CD4-positive, alpha-beta T cell treated with Interleukin-2 at 100 ng/mL for 4 hours (primary cell): ENCODE data around the gene ADARB2.

ENCODE experiments used
- DNase-seq: peaks from one replicate; pipeline ENCODE4 v3.0.0-alpha.2; 2020; ENCODE audit warnings: low spot score

The ADARB2 gene

DNA sequence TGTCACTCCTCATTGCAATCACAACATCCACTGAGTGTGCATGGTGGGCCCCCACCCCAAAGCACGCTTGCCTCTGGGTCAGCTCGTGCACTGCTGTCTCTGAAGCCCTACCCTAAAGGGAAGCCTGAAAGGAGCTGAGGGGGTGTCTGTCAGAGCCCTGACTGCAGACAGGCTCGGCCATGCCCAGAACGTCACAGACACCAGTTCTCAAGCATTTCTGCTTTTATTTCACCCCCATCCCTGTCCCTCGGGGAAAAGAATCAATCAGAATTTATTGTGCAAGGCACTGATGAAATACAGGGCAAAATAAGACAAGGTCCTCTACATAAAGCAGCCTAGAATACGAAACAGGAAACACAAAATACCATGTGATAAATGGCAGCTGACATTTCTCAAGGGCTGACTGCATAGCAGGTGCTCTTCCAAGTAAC lies 449.3 kb downstream of the ADARB2 start:
- no peak for DNase-seq

DNA sequence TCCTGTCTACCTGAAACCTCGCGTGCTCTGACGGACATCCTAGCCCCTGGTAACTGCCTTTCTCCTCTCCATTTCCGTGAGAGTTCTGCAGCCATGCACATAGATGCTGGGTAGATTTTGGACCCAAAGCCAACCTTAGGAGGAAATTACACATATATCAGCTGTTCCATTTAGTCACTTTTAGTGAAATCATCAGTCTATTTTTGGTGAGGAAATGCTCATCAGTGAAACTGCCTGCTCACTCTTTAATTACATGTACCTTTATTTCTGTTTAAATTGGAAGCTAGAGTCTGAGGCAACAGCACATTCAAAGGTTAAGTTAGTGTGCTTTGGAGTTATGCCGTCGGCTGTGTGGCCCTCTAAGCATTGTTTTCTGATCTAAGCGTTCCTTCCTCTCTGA lies 449.8 kb downstream of the ADARB2 start:
- DNase-seq: no peak

DNA sequence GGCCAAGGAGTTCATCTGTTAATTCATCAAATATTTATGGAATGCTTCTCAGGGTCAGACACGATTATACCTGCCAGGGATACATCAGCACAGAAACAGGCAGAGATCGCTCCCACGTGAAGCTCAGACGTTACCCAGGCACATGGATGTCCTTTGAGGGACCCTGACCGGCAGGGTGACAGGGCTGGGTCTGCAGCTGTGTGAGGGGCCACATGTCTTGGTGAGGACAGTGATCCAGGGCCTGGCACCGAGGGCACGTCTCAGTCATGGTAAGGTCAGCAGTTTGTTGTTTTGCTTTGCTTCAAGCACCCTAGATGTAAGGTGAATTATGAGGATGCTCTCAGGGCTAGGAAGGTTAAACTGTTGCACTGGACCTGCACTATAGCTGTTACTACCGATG lies 453.2 kb downstream of the ADARB2 start:
- DNase-seq: no peak

DNA sequence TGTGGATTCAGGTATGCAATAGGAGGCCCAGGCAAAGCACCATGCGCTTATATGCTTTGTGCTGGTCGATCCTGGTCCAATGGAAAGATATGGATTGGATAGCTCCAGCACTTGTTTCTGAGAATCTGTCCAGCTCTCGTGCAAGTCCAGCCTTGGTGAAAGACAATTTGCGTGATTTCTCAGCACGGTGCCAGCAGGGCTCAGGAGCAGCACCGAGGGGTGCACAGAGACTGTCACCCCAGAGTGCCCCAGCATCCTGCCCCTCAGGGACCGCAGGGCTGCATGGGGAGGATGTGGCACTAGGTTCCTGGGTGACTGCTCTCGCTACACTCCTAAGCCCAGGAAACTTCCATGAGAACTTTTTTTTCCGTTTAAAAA lies 455.9 kb downstream of the ADARB2 start:
- DNase-seq: no peak

DNA sequence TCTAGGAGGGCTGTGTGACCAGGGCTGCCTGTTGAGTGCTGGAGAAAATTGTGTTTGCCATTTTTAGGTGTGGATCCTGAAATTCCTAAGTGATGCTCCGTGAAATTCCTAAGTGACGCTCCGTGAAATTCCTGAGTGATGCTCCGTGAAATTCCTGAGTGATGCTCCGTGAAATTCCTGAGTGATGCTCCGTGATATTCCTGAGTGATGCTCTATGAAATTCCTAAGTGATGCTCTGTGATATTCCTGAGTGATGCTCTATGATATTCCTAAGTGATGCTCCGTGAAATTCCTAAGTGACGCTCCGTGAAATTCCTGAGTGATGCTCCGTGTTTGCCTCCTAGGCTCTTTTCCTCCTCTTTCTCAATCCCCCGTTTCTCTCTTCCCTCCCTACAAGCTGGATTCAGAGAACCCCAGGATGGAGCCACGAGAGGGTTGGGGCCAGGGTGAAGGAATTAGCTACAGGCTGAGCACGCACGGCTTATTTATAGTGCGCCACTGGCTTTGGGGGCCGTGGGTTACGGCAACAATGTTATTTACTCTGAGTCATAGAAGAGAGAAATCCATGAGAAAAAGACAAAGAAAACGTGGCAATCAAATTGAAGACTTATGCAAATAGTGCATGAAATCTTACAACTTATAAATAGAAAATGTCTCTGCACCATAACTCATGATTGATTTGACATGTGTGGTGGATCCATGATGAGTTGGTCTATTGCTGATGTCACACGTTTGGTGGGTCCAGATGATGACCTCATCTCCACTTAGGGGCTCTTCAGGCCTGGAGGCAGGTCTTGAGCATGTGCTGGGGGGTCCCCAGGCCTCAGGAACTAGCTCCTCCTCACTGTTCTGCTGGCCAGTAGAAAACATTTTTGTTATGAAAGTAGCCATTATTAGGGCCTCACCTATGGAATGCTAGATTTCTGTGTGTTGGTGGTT lies 456.6 kb downstream of the ADARB2 start:
- DNase-seq: no peak

DNA sequence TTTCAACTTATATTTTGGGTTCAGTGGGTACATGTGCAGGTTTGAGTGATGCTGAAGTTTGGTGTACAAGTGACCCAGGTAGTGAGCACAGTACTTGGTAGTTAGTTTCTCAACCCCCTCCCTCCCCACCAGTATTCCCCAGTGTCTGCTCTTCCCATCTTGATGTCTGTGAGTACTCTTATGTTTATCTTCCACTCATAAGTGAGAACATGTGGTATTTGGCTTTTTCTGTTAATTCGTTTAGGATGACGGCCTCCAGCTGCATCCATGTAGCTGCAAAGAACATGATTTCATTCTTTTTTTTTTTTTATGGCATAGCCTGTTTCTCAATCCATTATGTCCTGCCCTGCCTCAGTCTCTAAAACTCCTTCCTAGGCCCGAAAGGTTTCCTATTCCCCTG lies 459.0 kb downstream of the ADARB2 start:
- no peak for DNase-seq

DNA sequence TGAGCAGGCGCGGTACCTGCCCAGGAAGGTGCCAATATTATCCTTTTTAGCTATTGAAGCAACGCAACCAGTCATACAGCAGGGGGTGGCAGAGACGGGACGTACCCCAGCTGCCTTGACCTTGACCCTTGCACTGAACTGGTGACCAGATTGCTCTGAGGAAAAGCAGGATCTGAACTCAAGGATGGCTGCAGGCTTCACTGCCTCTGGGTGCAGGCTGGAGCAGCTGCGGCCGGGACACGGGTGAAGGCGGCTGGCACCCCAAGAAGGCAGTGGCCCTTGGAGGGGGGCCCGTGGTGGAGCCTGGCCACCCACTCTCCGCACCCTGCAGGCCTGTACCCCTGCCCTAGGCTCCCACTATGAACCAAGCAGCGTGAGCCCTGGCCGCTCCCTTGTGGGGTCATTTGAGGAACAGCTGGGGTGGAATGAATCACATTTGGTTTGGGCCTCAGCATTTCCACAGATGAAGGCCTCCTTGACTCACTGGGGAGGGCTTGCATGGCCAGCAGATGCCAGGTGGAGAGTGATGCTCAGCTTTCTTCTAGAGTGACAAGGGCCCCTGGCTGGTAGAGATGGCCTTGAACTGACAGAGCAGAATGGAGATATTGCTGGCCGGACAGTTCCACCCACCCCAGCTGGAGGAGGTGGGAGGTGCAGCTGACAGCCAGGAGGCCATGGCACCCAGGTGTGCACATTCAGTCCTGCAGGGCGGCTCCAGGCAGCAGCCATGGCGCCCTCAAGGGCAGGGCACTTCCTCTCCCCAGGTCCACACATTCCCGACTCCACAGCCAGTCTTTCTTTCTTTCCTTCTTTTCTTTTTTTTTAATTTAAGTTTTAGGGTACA lies 462.4 kb downstream of the ADARB2 start:
- DNase-seq: no peak

DNA sequence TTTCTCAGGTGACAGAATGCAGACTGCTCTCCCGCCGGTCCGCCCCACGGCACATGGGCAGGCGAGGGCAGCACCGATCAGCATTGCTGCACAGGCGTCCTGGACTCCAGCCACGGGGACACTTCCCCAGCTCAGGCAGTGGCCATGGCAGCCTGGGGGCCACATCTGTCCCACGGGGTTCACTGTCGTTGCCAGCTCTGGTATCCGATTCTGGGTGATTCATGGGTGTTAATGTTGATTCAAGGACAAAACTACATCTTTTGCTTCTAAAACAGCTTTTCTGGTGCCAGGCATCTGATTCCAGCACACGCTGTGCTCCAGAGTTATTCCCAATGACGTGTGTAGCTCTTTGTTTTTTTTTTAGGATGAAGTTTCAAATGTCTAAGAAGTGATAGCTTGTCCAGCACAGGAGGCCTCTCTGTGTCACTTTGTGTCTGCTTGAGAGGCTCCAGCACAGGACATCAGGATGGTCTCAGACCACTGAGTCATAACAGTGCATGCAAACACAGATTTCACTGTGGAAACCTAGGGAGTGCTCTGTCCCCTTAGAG lies 463.1 kb downstream of the ADARB2 start:
- DNase-seq: no peak

DNA sequence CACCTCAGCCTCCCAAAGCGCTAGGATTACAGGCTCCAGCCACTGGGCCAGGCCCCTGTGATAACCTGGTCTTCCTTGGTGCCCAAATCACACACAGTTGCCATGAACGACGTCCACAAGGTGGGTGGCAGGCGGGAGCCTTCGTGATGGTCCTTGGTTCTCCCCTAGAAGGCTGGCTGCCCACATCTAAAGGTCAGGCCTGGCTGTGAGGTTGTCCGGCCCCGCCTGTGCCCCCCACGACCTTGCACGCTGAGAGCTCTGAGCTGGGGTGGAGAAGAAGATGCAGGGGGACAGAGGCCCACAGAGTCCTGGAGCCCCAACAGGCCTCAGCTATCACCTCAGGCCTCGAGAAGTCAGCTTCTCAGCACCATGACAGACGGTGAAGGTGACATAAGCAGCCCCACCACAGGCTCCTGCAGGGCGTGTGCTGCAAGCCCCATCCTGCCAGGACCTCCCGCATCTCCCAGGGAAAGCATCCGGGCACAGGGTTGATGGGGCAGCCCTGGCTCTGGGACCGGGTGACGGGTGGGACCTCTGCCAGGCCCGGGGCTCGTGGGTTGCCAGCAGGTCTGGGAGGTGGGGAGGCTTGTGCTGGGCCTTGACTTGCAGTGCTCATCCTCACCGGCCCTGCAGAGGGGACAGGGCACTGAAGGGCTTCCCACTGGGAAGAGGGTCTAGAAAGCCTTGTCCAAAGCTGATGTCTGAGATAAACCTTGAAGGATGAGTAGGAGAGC lies 463.8 kb downstream of the ADARB2 start:
- DNase-seq: no peak

DNA sequence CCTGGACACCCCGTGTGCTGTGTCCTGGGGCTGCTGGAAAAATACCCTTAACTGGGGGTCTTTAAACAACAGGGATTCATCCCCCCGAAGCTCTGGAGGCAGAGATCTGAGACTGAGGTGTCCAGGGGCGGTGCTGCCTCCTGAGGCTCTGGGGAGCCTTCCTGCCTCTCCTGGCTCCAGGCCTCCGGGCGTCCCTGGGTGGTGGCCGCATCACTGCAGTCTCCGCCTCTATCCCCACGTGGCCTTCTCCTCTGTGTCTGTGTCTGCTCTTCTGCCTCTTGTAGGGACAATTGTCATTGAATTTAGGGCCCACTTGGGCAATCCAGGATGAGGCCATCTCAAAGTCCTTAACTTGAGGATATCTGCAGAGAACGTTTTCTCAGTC lies 464.6 kb downstream of the ADARB2 start:
- DNase-seq: no peak

DNA sequence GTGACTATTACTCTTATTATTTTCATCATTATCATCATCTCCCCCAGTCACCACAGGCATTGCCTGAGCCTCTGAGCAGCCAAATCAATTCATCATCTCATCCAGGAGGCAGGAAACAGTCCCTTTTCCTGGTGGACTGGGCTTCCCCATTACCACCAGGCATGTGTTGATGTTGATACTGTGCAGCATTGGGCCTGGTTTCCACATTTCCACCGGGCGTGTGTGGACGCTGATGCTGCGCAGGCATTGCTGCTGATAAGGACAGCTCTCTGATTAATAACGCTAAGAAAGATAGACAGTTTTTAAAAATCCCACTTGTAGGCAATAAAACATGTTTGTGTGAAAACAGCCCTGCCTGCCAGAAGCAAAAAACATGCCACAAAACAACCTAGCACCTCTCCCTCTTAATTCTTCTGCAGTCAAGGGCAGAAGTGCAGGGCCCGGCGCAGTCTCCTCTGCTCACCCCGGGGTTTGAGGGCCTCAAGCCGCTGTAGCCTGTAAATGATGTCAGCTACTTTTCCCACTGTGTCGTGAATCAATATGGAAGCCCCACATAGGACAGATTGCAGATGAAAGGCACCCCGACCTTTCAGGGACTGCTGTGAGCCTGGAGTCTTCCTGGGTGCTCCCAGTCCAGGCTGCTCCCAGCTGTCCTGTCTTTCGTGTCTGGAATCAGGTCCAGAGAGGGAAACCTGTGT lies 465.1 kb downstream of the ADARB2 start:
- DNase-seq: no peak

DNA sequence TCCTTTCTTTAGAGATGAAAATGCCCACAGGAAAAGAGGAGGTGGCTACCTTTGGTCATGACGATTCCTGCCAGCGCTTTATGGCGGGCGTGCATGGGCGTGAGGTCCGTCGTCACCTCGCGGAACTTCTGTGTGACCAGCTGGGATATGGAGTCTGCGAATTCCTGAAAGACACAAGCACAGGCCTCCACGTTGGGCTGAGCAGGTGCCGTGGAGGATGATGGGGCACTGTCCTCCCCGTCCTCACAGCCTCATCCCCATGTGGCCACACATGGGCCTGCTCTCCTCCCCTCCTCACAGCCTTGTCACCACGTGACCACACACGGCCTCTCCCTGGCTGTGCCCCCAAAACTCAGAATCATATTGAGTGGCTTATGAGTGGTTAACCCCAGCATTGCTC lies 466.4 kb downstream of the ADARB2 start:
- no peak for DNase-seq

DNA sequence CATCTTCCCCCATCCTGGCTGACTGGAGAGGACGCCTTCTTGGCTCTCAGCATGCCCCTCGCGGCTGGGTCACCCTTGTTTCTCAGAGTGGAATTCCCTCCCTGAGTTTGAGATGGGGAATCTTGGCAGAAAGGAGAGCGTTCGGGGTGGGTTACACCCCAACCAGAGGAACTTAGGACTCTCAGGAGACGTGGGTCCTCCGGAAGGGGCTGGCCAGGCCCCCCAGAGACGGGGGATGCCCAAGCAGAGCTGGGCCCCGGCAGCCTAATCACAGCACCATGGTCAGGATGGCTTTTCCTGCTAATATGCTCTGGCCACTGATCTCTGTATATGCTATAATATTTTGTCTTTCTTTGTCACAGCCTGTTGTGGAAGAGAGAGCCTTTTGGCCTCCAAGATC lies 466.8 kb downstream of the ADARB2 start:
- no peak for DNase-seq

DNA sequence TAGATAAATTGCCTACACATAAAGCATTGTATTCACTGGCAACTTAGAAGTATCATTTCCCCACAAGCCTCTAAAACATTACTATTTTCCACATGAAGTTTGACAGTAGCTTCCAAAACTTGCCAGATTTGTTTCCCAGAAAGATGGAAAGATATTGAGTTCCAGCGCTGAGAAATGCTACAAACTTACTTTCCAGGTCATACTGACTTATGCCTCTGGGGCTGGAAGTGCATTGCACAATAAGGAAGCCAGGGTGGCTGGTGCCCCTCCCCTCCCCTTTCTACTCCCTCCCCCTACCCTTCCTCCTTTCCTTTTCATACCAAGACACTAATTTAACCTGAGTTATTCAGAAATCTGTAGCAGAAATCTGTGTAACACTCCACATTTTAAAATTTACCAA lies 468.5 kb downstream of the ADARB2 start:
- no peak for DNase-seq

DNA sequence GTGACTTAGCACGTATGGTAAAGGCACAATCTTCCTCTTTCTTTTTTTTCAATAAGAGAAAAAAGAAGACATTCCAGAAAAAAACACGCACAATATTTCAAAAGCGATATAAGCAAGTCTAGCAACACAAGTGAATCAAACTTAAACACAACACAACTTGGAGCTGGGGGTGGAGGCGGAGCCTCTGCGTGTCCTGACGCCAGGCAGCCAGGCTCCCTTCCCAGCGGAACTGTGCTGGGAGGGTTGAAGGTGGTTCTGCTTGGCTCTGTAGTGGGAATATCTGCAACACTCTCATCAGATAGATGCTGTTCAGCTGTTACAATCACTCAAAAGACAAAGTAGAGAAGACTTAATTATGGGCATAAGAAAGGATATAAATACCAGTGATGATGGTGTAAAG lies 469.8 kb downstream of the ADARB2 start:
- DNase-seq: no peak

DNA sequence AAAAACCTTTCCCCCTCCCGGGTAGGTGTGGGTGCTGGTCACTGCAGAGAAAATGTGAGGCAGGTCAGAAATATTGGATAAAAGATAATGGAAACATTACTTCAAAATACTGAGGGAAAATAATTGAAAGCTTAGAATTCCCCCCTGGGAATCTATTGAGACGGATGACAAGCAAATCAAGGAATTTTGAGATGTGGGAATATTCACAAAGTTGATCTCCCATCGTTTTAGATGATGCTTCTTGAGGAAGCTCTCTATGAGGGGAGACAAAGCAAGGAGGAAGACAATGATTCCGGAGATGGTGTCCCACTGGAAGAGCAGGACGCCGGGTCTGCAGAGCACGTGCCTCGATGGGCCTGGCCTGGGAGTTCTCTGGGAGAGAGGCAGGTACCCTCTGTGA lies 470.2 kb downstream of the ADARB2 start:
- DNase-seq: no peak

DNA sequence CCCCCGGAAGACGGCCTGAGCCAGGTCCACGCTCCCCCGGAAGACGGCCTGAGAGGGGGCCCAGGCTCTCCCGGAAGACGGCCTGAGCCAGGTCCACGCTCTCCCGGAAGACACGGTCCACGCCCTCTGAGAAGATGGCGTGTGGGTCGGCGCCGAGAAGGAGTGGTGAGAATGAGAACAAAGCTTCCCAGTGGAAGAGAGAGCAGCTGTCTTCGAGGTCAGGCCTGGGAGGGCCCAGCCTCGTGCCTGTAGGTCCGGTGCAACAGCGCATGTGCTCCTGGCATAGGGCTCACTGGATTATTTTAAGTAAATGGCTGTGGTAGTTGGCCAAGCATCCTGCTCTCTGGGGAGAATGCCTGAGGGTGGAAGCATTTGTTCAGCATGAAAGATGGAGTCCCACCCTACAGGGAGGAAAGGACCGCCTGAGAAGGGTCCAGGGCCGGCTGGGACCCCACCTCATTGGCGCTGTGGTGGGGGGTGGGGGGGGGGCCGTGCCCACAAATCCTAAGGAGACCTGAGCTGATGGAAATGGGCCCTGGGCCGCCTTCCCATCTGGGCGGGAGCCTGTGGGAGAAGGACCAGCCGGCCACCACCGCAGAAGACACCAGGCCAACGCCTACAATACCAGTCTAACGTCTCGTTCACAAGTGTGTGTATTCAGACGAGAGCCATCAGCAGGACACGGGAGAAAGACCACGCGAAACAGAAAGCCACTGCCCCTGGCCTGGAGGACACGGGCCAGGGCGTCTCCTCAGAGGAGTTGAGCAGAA lies 471.1 kb downstream of the ADARB2 start:
- DNase-seq: no peak

DNA sequence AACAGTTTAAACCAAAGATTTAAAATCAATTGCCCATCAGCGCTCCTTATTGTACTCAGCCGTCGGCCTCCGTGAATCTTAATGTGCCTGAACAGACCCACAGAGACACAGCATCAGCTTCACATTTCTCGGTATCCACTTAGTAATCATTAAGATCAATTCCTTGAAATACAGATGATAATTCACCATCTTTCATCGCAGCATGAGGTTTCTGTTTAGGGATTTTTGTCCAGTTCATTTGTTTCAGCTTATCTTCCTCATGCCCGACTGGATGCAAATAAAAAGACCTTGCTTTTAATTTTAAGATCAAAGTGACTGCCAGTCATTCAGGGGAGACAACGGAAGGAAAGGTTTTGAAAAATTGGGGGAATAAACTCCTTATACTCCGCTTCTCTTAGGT lies 473.3 kb downstream of the ADARB2 start:
- no peak for DNase-seq

DNA sequence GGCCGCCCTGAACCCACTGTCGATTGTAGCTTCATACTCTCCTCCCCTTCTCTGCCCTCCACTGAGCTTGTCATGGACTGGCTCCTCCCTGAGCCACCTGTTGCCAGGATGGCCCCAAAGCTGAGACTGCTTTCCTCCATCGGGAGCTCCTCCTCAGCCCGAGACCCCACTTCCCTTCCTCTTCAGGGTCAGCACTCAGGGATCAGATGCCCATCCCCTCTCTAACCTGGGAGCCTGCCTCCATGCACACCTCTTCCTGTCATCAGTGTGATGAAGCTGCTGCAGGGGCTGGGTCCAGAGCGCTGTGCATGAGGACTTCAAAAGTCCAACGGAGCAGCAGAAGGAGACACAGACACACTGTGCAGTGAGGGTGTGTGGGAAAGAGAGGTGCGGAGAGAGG lies 480.1 kb downstream of the ADARB2 start:
- DNase-seq: no peak

DNA sequence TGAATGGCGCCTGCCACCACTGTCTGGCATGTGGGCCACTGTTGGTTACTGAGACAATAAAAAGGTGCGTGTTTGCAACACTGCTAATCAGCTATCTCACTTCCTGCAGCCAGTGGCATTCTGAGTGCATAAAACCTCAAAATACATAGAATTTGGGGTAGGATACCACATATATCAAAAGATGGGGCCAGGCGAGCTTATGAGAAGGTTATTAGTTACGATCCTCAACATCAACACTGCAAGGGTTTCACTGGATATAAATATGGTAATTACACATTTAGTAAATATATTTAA lies 480.9 kb downstream of the ADARB2 start:
- DNase-seq: no peak
